HG02610 (cell line): ENCODE data around the gene HOXB8.
A peak's percentile ranks its signal among the peaks of the same experiment; 100 is the strongest.

Experiments used
- ATAC-seq: cut with Tn5 transposase; IDR thresholded peaks from one replicate; pipeline ENCODE4 v1.9.1; 2021; ENCODE audit warnings: mild to moderate bottlenecking, moderate library complexity; ENCODE audit not compliant: unreplicated experiment

HOXB8 gene

GRCh38 chr17:48624544-48625494 is 9.7 kb upstream of the HOXB8 start:
- no peak for ATAC-seq

DNA sequence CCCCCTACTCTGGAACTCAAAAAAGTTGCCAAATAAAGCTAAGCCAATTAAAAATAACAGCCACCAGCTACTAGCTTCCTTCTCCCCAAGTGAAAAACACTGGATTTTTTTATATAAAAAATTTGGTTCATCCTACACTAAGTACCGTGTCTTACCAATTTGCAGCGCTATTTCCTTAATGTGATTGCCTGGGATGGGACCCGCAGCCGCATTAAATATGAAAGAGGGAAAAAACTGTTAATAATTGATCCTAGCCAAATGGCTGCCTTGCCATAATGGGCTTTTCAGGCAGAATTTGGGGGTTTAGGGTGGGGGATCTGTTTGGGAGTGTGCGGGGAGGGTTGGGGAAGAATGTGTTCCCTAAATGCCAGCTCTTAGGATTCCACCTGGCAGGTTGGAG is 9.0 kb upstream of the HOXB8 start:
- no peak for ATAC-seq

DNA sequence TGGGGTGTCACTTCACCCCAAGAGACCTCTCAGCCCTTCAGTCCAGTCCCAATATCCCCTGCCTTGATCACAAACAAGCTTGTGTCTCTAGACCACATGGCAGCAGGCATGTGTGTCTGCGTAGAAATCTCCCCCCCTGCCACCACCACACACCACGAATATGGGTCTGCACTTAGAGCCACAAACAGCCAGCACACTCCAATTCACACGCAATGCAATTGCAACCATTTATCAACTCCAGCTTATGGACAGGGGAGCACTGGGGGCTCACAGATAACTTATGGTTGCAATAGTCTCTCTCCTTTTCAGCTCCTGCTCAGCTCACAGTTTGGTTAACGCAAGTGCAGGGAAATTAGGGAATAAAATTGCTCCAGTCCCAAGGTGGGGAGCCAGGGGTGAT is 8.5 kb upstream of the HOXB8 start:
- ATAC-seq: no peak

DNA sequence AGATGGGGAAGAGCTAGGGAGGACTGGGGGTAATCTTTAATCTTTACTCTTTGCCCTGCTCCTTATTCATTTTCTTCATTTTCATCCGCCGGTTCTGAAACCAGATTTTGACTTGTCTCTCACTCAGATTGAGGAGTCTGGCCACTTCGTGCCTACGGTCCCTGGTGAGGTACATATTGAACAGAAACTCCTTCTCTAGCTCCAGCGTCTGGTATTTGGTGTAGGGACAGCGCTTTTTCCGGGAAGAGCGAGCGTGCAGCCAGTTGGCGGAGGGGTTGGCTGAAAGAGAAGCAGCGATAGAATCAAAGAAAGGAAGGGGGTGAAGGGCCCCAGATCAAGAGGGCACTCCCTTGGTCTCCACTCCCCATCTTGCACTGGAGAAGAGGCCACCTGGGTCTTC is 7.8 kb upstream of the HOXB8 start:
- ATAC-seq: no peak

DNA sequence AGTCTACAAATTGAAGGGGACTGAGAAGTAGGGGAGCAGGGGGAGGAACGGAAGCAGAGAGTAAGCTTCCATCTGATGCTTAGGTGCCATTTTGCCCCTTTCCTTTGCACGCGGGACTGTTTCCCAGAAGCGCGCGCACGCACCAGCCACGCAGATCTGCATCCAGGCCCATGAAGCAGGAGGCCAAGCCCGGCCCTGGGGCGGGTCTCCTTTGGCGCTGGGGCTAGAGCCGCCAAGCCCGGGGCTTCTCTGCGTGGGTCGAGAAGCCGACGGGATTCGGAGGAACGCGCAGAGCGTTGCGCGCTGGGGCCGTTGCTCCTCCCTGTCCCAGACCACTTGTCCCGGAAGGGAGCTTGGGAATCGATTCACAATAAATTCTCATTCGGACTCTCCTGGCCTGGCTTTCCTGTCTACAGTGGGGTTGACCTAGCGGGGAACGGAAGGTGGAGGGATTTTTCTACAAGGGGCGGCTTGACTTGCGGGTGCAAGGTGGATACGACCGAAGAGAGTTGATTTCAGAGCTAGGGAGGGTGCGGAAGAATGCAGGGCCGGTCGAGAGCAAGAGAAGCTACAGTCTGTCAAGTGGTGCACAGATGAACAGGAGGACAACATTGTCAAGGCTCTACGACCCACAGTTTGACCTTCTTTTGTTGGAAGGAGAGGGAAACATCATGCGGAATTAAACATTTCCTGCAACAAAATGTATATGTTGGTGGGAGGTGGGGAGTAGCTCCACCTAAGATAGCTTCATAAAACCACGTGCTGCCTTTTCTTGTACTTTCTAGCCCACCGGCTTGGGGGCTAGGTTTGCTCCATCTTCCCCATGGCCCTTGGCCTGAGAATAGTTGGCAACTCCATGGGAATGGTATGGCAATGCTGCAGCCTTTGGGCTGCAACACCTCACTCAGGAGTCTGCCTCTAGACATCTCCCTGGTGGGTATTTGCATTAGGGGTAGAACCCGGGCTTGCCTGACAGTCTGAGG is 6.6 kb upstream of the HOXB8 start:
- no peak for ATAC-seq

DNA sequence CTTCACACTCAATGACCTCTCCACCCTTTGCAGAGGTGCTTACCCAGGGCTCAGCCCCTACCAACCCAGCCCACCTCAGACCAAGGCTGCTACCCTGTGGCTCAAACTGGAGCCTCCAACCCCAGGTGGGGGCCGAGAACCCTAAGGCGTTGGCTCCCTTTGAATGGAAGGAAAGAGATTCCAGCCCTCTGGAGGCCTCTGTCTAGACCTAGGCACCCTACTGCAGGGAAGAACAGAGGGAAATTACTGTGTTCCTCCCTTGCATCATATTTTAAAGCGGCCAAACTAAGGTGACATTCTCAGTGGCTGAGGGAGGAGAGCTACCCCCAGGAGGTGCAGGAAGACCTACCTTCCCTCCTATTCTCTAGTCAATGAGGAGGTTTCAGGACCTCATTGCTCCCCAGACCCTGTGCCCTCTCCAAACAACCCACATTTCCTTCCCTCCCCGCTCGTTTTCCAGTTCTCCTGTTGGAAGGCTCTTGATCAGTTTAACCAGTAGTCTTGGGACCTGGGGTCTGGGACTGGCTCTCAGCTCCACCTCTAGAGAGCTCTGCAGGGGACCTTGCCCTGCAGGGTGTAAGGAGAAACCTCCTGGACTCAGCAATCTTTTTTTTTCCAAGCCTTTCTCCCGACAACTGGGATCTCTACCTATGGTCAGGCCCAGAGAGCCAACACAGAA is 5.5 kb upstream of the HOXB8 start:
- no peak for ATAC-seq

DNA sequence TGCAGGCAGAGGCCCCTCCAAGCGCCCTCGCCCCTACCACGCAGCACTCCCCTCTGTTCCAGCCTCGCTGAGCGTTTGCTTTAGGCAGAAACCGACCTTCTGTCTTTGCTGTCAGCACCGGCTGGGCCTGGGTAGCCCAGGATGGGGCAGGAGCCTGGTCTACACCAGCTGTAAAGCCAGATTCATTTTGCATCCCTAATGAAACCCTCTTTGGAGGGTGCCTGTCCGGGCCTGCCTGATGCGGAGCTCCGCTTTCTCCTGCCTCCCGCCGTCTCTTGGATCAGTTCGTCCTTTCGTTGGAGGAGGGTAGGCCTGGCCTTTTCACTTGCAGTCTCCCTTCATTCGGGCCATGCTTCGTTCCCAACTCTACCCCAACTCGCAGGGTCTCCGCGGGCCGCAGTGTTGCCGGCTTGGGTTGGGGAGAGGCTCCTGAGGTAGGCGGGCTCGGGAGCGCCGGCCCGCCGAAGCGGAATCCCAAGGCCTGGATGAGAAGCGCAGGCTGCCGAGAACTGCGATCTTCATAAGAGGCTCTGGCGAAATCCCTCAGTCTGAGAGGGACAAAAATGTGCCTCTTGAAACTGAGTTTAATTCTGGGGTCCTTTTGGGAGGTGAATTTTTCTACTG is 4.8 kb upstream of the HOXB8 start:
- no peak for ATAC-seq

GRCh38 chr17:48618256-48618896 is 3.3 kb upstream of the HOXB8 start:
- ATAC-seq: no peak

- no peak for ATAC-seq
Observed at GRCh38 chr17:48617471-48618255, 2.6 kb upstream of the HOXB8 start.

GRCh38 chr17:48616717-48617470 is 1.8 kb upstream of the HOXB8 start:
- ATAC-seq: no peak

DNA sequence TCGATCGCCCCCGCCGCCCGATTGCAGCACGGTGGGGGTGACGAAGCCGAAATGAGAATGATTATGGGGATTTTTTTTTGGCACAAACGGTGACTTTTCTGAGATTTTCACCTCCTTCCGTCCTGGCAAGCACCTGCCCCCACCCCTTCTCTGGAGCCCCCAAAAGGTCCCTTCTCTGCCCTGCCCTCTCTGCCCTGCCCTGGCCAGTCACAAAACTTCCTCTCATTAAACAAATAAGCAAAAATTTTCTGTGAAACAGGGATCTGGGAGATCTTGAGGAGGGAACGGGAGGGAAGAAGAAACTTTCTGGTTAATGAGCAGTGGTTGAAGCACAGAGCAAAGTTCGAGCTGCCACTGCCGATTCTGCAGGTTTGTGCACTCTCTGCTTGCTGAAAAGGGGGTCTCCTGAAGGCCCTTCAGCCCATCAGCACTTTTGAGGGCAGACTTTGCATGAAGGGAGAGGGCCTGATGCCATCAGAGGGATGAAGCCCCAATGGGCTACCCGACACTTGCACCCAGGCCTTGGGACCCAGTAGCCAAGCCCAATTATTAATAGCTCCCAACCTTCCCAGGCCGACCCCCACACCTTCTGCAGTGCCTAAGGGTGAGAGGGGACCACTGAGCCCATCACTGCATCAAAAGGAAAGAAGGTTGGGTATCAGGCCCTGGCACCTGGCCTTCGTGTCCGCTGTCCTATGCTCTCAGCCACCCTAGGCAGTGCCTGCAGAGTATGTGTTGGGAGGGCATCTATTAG is 1.0 kb upstream of the HOXB8 start:
- no peak for ATAC-seq

DNA sequence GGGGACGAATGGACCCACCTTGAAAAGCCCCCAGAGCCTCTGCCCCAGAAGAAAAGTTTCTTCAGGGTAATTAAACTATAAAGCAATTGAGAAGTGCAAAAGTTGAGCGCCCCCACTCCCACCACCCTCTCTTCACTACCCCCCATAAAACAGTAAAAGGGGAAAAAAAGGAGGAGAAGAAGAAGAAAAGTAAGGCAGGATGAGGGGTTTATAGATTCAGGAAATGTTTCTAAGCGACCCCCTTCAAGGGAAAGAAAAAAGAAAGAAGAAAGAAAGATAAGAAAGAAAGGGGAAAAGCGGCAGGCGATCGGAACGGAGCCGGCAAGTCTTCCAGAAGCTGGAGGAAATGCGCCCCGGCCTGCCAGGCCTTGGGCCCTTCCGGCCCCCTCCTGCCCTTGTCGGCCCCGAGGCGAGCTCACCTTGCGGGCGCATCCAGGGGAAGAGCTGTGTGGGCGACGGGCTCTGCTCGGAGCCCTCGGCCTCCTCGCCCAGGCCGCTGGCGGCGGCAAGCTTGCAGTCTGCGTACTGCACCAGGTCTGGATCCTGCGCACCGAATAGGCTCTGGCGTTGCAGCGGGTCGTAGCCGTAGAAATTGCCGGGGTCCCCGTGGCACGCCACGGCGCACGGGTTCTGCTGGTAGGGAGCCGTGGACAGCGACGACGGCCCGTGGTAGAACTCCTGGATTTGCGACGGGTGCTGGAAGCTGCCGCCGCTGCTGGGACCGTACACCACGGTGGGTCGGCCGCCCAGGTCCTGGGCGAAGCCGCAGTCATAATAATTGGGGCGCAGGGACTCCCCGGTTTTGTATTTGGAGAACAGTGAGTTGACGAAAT is 1.0 kb downstream of the HOXB8 start:
- no peak for ATAC-seq

GRCh38 chr17:48612854-48613691 is 2.0 kb downstream of the HOXB8 start:
- ATAC-seq: peak; percentile 35

- no peak for ATAC-seq
Observed at GRCh38 chr17:48612456-48612853, 2.6 kb downstream of the HOXB8 start.

GRCh38 chr17:48611681-48612455 is 3.2 kb downstream of the HOXB8 start:
- ATAC-seq: no peak
